Renal cortical epithelial cell (primary cell): ENCODE results near the gene SCYGR2. TPM values are rescaled to one million over a fixed set of nuclear protein-coding genes. Genes with fewer than 3 reads are reported as not detected.

Experiments
- total RNA-seq: library from RNA; depleted of rRNA; stranded (reverse); fragments of >200 nt; gene quantifications from 2 replicates; pipeline ENCODE4 v1.2.3, GENCODE V29; 2014

The SCYGR2 gene
- total RNA-seq, 1 donor from 2014 or later: not detected

Other genes starting within 250 kb of the SCYGR2 start
- not detected in 2 replicates for gene TM4SF20, start 219.6 kb upstream of the SCYGR2 start, total RNA-seq
- not detected in 2 replicates for gene SCYGR1, start 210.9 kb upstream of the SCYGR2 start, total RNA-seq
- gene AGFG1, start 126.7 kb upstream of the SCYGR2 start, total RNA-seq: 81.1 and 126 TPM in 2 replicates
- not detected in 2 replicates for gene SCYGR3, start 15.9 kb downstream of the SCYGR2 start, total RNA-seq
- not detected in 2 replicates for gene SCYGR4, start 18.6 kb downstream of the SCYGR2 start, total RNA-seq
- not detected in 2 replicates for gene SCYGR5, start 67.9 kb downstream of the SCYGR2 start, total RNA-seq
- gene SLC19A3, start 119.1 kb downstream of the SCYGR2 start, total RNA-seq: 0.35 and 4.0 TPM in 2 replicates
- not detected in 2 replicates for gene SCYGR6, start 125.9 kb downstream of the SCYGR2 start, total RNA-seq
- not detected in 2 replicates for gene SCYGR7, start 129.4 kb downstream of the SCYGR2 start, total RNA-seq
- not detected in 2 replicates for gene SCYGR8, start 147.0 kb downstream of the SCYGR2 start, total RNA-seq
- gene CCL20, start 214.9 kb downstream of the SCYGR2 start, total RNA-seq: 1.4 and 204 TPM in 2 replicates